DOHH2 (cell line): Measurements from ENCODE around the gene PIP5K1C.
"Not testable (repeated sequence)": the region's sequence is repeated elsewhere in the genome, so short reads cannot be mapped to it uniquely, and the experiment has no call there.

ENCODE experiments used
- H3F3A ChIP-seq: fragments of 200-600 bp; sonication (generic), shearing (Covaris generic); 2 replicates; pipeline ENCODE4 v1.6.0; 2016; ENCODE audit warnings: antibody characterized with exemption, mild to moderate bottlenecking; ENCODE audit not compliant: control insufficient read depth, insufficient read depth
- H3K27ac ChIP-seq: fragments of 200-600 bp; sonication (generic); 2 replicates; pipeline ENCODE4 v1.5.1; 2014; ENCODE audit warnings: low read depth, mild to moderate bottlenecking, low read length, moderate library complexity
- H3K27me3 ChIP-seq: fragments of 200-600 bp; sonication (generic); 2 replicates; pipeline ENCODE4 v1.6.1; 2014; ENCODE audit warnings: mild to moderate bottlenecking, low read length, mixed read lengths; ENCODE audit not compliant: control insufficient read depth
- H3K36me3 ChIP-seq: fragments of 200-600 bp; sonication (generic); 2 replicates; pipeline ENCODE4 v1.6.1; 2014; ENCODE audit warnings: mild to moderate bottlenecking, low read length, moderate library complexity, mixed read lengths; ENCODE audit not compliant: control insufficient read depth
- H3K4me1 ChIP-seq: fragments of 200-600 bp; sonication (generic); 2 replicates; pipeline ENCODE4 v1.6.1; 2014; ENCODE audit warnings: mild to moderate bottlenecking, low read length, mixed read lengths; ENCODE audit not compliant: control insufficient read depth
- H3K4me2 ChIP-seq: fragments of 200-600 bp; sonication (generic); 2 replicates; pipeline ENCODE4 v1.6.0; 2014; ENCODE audit warnings: mild to moderate bottlenecking, low read length, moderate library complexity
- H3K4me3 ChIP-seq: fragments of 200-600 bp; sonication (generic); 2 replicates; pipeline ENCODE4 v1.5.1; 2014; ENCODE audit warnings: mild to moderate bottlenecking, low read length, mixed read lengths
- H3K79me2 ChIP-seq: fragments of 200-600 bp; sonication (generic); 2 replicates; pipeline ENCODE4 v1.6.1; 2014; ENCODE audit warnings: mild to moderate bottlenecking, low read length, mixed read lengths; ENCODE audit not compliant: control insufficient read depth
- H3K9me2 ChIP-seq: fragments of 200-600 bp; sonication (generic); replicated peaks from 2 replicates; pipeline ENCODE4 v1.6.1; 2014; ENCODE audit warnings: mild to moderate bottlenecking, low read length, mixed read lengths; ENCODE audit not compliant: control insufficient read depth
- H3K9me3 ChIP-seq: fragments of 200-600 bp; sonication (generic); 2 replicates; pipeline ENCODE4 v1.6.1; 2014; ENCODE audit warnings: antibody characterized with exemption, low read length, mixed read lengths; ENCODE audit not compliant: control insufficient read depth, insufficient read depth
- H4K20me1 ChIP-seq: fragments of 200-600 bp; sonication (generic); 2 replicates; pipeline ENCODE4 v1.6.0; 2014; ENCODE audit warnings: low read depth, mild to moderate bottlenecking, antibody characterized with exemption, low read length, moderate library complexity; ENCODE audit not compliant: control insufficient read depth, insufficient read depth
- CTCF ChIP-seq: fragments of 200-600 bp; sonication (generic); IDR thresholded peaks from one replicate; pipeline ENCODE4 v1.5.1; 2014; ENCODE audit warnings: antibody characterized with exemption, mild to moderate bottlenecking, low read depth, low read length; ENCODE audit not compliant: poor library complexity, severe bottlenecking
- EZH2phosphoT487 ChIP-seq: fragments of 200-600 bp; sonication (generic); IDR thresholded peaks from 2 replicates; pipeline ENCODE4 v1.6.1; 2017; ENCODE audit warnings: borderline replicate concordance, mild to moderate bottlenecking, antibody characterized with exemption, low read length, moderate library complexity, mixed read lengths

The PIP5K1C gene

GRCh38 chr19:3585301-3586126 is 114.8 kb downstream of the PIP5K1C start, which contains the start of gene GIPC3:
TSS of gene GIPC3 (plus strand) at chr19:3585478. CDS start at chr19:3585598, 120 bp downstream.
- Histone ChIP-seq H3K9me2 (no peaks in the 10 kb centered on the region), H3K4me3 (no peak within 1 kb of the TSS), H3K27me3 (no peaks in the 10 kb centered on the region), H3F3A (no peaks in the 10 kb centered on the region), H3K36me3 (no peaks in the 10 kb centered on the region), H3K9me3 (0 out of 2 replicates have a peak, but pooled peaks cover 3% of the 10 kb centered on the region), H3K79me2 (no peaks in the 10 kb centered on the region), H3K27ac (no peak within 1 kb of the TSS), H4K20me1 (no peaks in the 10 kb centered on the region), H3K4me2 (no peak within 1 kb of the TSS), H3K4me1 (no peaks in the 10 kb centered on the region)
- no peak for TF ChIP-seq EZH2phosphoT487
- TF ChIP-seq CTCF, result no peak

DNA sequence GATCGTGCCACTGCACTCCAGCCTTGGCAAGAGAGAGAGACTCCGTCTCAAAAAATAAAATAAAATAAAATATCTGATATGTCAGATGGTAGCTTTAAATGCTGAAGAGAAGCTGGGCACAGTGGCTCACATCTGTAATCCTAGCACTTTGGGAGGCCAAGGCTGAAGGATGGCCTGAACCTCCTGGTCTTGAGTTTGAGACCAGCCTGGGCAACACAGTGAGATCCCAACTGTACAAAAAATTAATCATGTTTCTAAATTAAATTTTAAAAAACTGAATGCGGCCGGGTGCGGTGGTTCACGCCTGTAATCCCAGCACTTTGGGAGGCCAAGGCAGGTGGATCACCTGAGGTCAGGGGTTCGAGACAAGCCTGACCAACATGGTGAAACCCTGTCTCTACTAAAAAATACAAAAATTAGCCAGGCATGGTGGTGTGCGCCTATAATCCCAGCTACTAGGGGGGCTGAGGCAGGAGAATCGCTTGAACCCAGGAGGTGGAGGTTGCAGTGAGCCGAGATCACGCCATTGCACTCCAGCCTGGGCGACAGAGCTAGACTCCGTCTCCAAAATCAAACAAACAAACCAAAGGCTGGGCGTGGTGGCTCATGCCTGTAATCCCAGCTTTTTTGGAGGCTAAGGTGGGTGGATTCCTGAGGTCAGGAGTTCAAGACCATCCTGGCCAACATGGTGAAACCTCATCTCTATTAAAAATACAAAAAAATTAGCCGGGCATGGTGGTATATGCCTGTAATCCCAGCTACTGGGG is 116.0 kb downstream of the PIP5K1C start:
- not testable (repeated sequence) for H4K20me1 ChIP-seq, H3K4me3 ChIP-seq, H3K4me1 ChIP-seq, H3K9me3 ChIP-seq, H3K27me3 ChIP-seq, H3K4me2 ChIP-seq, H3K27ac ChIP-seq, H3F3A ChIP-seq, H3K9me2 ChIP-seq, H3K79me2 ChIP-seq, H3K36me3 ChIP-seq

DNA sequence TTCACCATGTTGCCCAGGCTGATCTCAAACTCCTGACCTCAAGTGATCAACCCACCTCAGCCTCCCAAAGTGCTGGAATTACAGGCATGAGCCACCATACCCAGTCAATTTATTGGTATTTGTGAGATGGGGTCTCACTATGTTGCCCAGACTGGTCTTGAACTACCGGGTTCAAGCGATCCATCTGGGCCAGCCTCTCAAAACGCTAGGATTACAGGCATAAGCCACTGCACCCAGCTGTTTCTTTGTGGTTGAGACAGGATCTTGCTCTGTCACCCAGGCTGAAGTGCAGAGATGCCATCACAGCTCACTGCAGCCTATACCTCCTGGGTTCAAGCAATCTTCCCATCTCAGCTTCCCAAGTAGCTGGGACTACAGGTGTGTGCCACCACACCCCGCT is 118.5 kb downstream of the PIP5K1C start:
- not testable (repeated sequence) for H3K9me3 ChIP-seq, H3K79me2 ChIP-seq, H3K9me2 ChIP-seq, H3K36me3 ChIP-seq, H3K4me2 ChIP-seq, H3K27ac ChIP-seq, H3K4me1 ChIP-seq, H3K27me3 ChIP-seq, H3K4me3 ChIP-seq, H4K20me1 ChIP-seq, H3F3A ChIP-seq
